Endothelial cell of umbilical vein (primary cell): ENCODE measurements around the gene CD53. TPM values are rescaled to one million over a fixed set of nuclear protein-coding genes. Genes with fewer than 3 reads are reported as not detected.
"Not testable (repeated sequence)": the region's sequence is repeated elsewhere in the genome, so short reads cannot be mapped to it uniquely, and the experiment has no call there.

Experiments used
- BruUV-seq: library from RNA; stranded (reverse); fragments of 400-500 nt; replicated peaks from 2 replicates; lab custom pipeline; 2021; lab: Mats Ljungman, UMichigan
- CTCF ChIA-PET: fragments of 300-600, 350-600 bp; sonication (Branson Sonifier 250); formaldehyde crosslinking; loops from one replicate; lab custom pipeline; 2021; ENCODE audit warnings: antibody characterized with exemption, inconsistent platforms; lab: Charles Lee
- POLR2A ChIA-PET: fragments of 300-600, 350-600 bp; sonication (Branson Sonifier 250); formaldehyde crosslinking; loops from one replicate; lab custom pipeline; 2021; ENCODE audit warnings: antibody characterized with exemption, inconsistent platforms; lab: Charles Lee
- DNase-seq: peaks from one replicate; pipeline ENCODE4 v3.0.0-alpha.2; 2011; ENCODE audit warnings: low read depth, low spot score
- FAIRE-seq: peaks from 2 replicates; lab custom pipeline; 2011; peaks lifted over from hg19 to GRCh38; lab: Jason Lieb, UNC
- H2AFZ ChIP-seq: 2 replicates; pipeline ENCODE4 v1.6.0; 2012; ENCODE audit warnings: low read depth, low read length, control low read depth, inconsistent platforms
- H3K27ac ChIP-seq: 2 replicates; pipeline ENCODE4 v1.5.1; 2011; ENCODE audit warnings: low read depth, mild to moderate bottlenecking, control low read depth, low read length, moderate library complexity; ENCODE audit not compliant: insufficient read depth
- H3K27me3 ChIP-seq, 2 experiments: 2 replicates each; pipeline versions ENCODE4 v1.6.0 to v1.6.1; 2011; ENCODE audit warnings: low read length in 2 of 2, mixed read lengths in 1 of 2; ENCODE audit not compliant: control insufficient read depth in 2 of 2, insufficient read depth in 2 of 2
- H3K36me3 ChIP-seq, 2 experiments: 2 replicates in 1 of 2; 3 replicates in 1 of 2; pipeline ENCODE4 v1.5.1; 2011; ENCODE audit warnings: low read length in 2 of 2, mild to moderate bottlenecking in 1 of 2, moderate library complexity in 1 of 2; ENCODE audit not compliant: control insufficient read depth in 2 of 2, insufficient read depth in 2 of 2; ENCODE audit errors: extremely low read depth in 1 of 2
- H3K4me1 ChIP-seq: 3 replicates; pipeline ENCODE4 v1.5.1; 2011; ENCODE audit warnings: mild to moderate bottlenecking, low read length; ENCODE audit not compliant: control insufficient read depth, insufficient read depth; ENCODE audit errors: extremely low read depth
- H3K4me2 ChIP-seq: 2 replicates; pipeline ENCODE4 v1.6.1; 2011; ENCODE audit warnings: low read length, control low read depth, mixed read lengths; ENCODE audit not compliant: insufficient read depth
- H3K4me3 ChIP-seq, 3 experiments: fragments of 200-600 bp in 1 of 3; sonication (generic), shearing (Covaris generic) in 1 of 3; replicated peaks in 1 of 3; 2 replicates each; pipeline ENCODE4 v1.5.1; 2011 to 2016; ENCODE audit warnings: control low read depth in 3 of 3, low read length in 3 of 3, mild to moderate bottlenecking in 2 of 3, inconsistent platforms in 1 of 3, low read depth in 1 of 3, moderate library complexity in 1 of 3; ENCODE audit not compliant: insufficient read depth in 1 of 3
- H3K79me2 ChIP-seq: 2 replicates; pipeline ENCODE4 v1.6.0; 2012; ENCODE audit warnings: low read length, inconsistent platforms; ENCODE audit not compliant: control insufficient read depth, insufficient read depth
- H3K9ac ChIP-seq: replicated peaks from 2 replicates; pipeline ENCODE3; 2011; ENCODE audit warnings: low read length, control low read depth; ENCODE audit not compliant: insufficient read depth; ENCODE audit errors: extremely low read depth
- H3K9me1 ChIP-seq: replicated peaks from 3 replicates; pipeline ENCODE4 v1.6.0; 2011; ENCODE audit warnings: mild to moderate bottlenecking, low read length; ENCODE audit not compliant: control insufficient read depth, insufficient read depth; ENCODE audit errors: extremely low read depth
- H3K9me3 ChIP-seq: replicated peaks from 2 replicates; pipeline ENCODE4 v1.5.1; 2012; ENCODE audit warnings: low read length, inconsistent platforms; ENCODE audit not compliant: control insufficient read depth, insufficient read depth
- H4K20me1 ChIP-seq: replicated peaks from 2 replicates; pipeline ENCODE3; 2011; ENCODE audit warnings: mild to moderate bottlenecking, low read length; ENCODE audit not compliant: control insufficient read depth, insufficient read depth; ENCODE audit errors: extremely low read depth
- CTCF ChIP-seq, 2 donors: IDR thresholded peaks; 1 replicate in 1 of 2; 2 replicates in 1 of 2; pipeline ENCODE4 v1.5.1; 2011; ENCODE audit warnings: low read length in 2 of 2, mild to moderate bottlenecking in 2 of 2, moderate library complexity in 2 of 2, control low read depth in 1 of 2, inconsistent platforms in 1 of 2, low read depth in 1 of 2; ENCODE audit not compliant: insufficient read depth in 1 of 2; ENCODE audit errors: extremely low read depth in 1 of 2
- EZH2 ChIP-seq: IDR thresholded peaks from 2 replicates; pipeline ENCODE4 v1.6.1; 2012; ENCODE audit warnings: borderline replicate concordance, low read depth, mild to moderate bottlenecking, moderate library complexity, low read length, inconsistent platforms; ENCODE audit not compliant: severe bottlenecking
- FOS ChIP-seq: IDR thresholded peaks from 2 replicates; pipeline ENCODE4 v1.6.1; 2011; ENCODE audit warnings: mild to moderate bottlenecking, low read length, moderate library complexity, borderline replicate concordance; ENCODE audit not compliant: insufficient read depth
- GATA2 ChIP-seq: IDR thresholded peaks from 2 replicates; pipeline ENCODE4 v1.7.0; 2011; ENCODE audit warnings: low read depth, mild to moderate bottlenecking, moderate library complexity, mixed read lengths, low read length; ENCODE audit not compliant: insufficient read length, insufficient read depth
- JUN ChIP-seq: IDR thresholded peaks from 2 replicates; pipeline ENCODE4 v1.6.1; 2011; ENCODE audit warnings: borderline replicate concordance, low read depth; ENCODE audit not compliant: insufficient read length, insufficient read depth
- MYC ChIP-seq: IDR thresholded peaks from one replicate; pipeline ENCODE4 v1.6.1; 2011; ENCODE audit warnings: mild to moderate bottlenecking, low read depth, low read length
- POLR2A ChIP-seq: IDR thresholded peaks from 2 replicates; pipeline ENCODE4 v1.6.1; 2012; ENCODE audit warnings: low read depth, mild to moderate bottlenecking, control low read depth, low read length
- POLR2AphosphoS5 ChIP-seq: IDR thresholded peaks from 2 replicates; pipeline ENCODE4 v1.6.1; 2012; ENCODE audit warnings: low read depth, mild to moderate bottlenecking, control low read depth, low read length, moderate library complexity; ENCODE audit not compliant: insufficient read depth
- dilution Hi-C: fragments of 300-500 bp; cut with MboI; formaldehyde crosslinking; loops from one replicate; pipeline ENCODE4 v1.15.0; 2019; ENCODE audit warnings: low sequenced_read_pairs; ENCODE audit not compliant: extremely low pct_ligation_motif_present
- intact Hi-C: fragments of 100-400 bp; cut with micrococcal nuclease; formaldehyde crosslinking; loops from one replicate; pipeline ENCODE4 v1.10.0; 2022
- polyA plus RNA-seq, 4 experiments: library from polyadenylated mRNA; depleted of rRNA in 3 of 4; stranded (reverse) in 3 of 4; unstranded in 1 of 4; fragments of >200 nt; gene quantifications; 2 replicates each; pipeline versions ENCODE4 v1.2.1 to v1.2.3, GENCODE V29; 2011 to 2012; ENCODE audit warnings: missing spikeins in 1 of 4
- total RNA-seq: library from RNA; stranded (reverse); gene quantifications from 2 replicates; pipeline ENCODE4 v1.2.3, GENCODE V29; 2021
- TF ChIP-seq, protein P1 (sequence below): IDR thresholded peaks from 2 replicates; pipeline ENCODE4 v1.6.1; 2011; ENCODE audit not compliant: insufficient read depth, insufficient read length

CD53 gene
- total and polyA plus RNA-seq, 2 donors (not counting 3 experiments of a cell fraction or from before 2014, with no cell fraction given): 0.35 TPM; not detected in 1

GRCh38 chr1:110860174-110860573 lies 12.8 kb upstream of the CD53 start:
- H3K36me3 ChIP-seq: no peaks in the 10 kb centered on the region

DNA sequence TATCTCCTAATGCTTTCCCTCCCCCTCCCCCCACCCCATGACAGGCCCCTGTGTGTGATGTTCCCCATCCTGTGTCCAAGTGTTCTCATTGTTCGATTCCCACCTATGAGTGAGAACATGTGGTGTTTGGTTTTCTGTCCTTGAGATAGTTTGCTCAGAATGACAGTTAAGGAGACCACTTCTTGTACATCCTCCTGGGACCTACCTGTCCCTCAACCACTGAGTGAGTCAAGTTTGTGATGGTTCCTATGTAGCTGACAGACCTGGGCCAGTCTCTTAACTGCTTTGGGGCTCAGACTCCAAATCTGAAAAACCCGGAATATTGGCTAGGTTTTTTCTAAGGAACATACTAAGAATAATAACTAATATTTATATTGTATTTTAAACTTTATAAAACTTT lies 12.3 kb upstream of the CD53 start:
- H3K27me3 ChIP-seq, H4K20me1 ChIP-seq, POLR2A ChIA-PET, FAIRE-seq, dilution Hi-C loops, H3K27ac ChIP-seq, H3K4me1 ChIP-seq, H3K9ac ChIP-seq, H3K79me2 ChIP-seq, H3K36me3 ChIP-seq, H3K4me2 ChIP-seq, H2AFZ ChIP-seq, DNase-seq, intact Hi-C loops, H3K9me3 ChIP-seq, H3K9me1 ChIP-seq, BruUV-seq, H3K4me3 ChIP-seq, CTCF ChIA-PET: not testable (repeated sequence)

More at GRCh38 chr1:110860174-110860573, 12.8 kb upstream of the CD53 start:
- Histone ChIP-seq H4K20me1 (no peaks in the 10 kb centered on the region), H2AFZ (no peak overlapping the region), H3K79me2 (no peaks in the 10 kb centered on the region), H3K4me1 (no peaks in the 10 kb centered on the region), H3K4me2 (no peak overlapping the region), H3K9me1 (no peaks in the 10 kb centered on the region), H3K9ac (no peak overlapping the region), H3K27ac (no peak overlapping the region), H3K9me3 (no peaks in the 10 kb centered on the region), H3K27me3 (no peaks in the 10 kb centered on the region), H3K4me3 (no peak overlapping the region)
- ChIA-PET POLR2A (no interaction called here), CTCF (no interaction called here)
- DNase-seq (no peak), FAIRE-seq (no peak)
- TF ChIP-seq, protein P1, sequence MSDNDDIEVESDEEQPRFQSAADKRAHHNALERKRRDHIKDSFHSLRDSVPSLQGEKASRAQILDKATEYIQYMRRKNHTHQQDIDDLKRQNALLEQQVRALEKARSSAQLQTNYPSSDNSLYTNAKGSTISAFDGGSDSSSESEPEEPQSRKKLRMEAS: no peak
- TF ChIP-seq JUN (no peak), POLR2A (no peak), FOS (no peak), CTCF (IDR thresholded peaks at IDR 0.05; ENCODE audit: extremely low read depth in 1 of 2, insufficient read depth in 1 of 2, low read depth in 1 of 2, low read length in 2 of 2) (no peak), GATA2 (no peak), EZH2 (no peak), MYC (no peak), POLR2AphosphoS5 (no peak)
- dilution Hi-C loops: no loop called here
- intact Hi-C loops: no loop called here
- no TSS peak for BruUV-seq

DNA sequence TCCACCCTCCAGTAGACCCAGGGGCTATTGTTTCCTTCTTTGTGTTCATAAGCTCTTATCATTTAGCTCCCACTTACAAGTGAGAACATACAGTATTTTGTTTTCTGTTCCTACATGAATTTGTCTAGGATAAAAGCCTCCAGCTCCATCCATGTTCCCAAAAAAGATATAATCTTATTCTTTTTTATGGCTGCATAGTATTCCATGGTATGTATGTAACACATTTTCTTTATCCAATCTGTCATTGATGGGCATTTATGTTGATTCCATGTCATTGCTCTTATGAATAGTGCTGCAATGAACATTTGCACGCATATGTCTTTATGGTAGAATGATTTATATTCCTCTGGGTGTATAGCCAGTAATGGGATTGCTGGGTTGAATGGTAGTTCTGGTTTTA lies 11.0 kb upstream of the CD53 start:
- intact Hi-C loops: not testable (repeated sequence)

More for the DNA sequence above, 11.0 kb upstream of the CD53 start:
- H3K9me1 ChIP-seq, H3K27me3 ChIP-seq, DNase-seq, H3K4me1 ChIP-seq, H3K27ac ChIP-seq, CTCF ChIA-PET, H3K4me2 ChIP-seq, POLR2A ChIA-PET, H3K9ac ChIP-seq, H3K4me3 ChIP-seq, H3K9me3 ChIP-seq, H3K36me3 ChIP-seq, H4K20me1 ChIP-seq, dilution Hi-C loops, H2AFZ ChIP-seq, FAIRE-seq, BruUV-seq, H3K79me2 ChIP-seq: not testable (repeated sequence)
